Endometrium (tissue), 2 donors: ENCODE data around the gene CASP5.
"Not testable (repeated sequence)": the region's sequence is repeated elsewhere in the genome, so short reads cannot be mapped to it uniquely, and the experiment has no call there.

Experiments used
- FAIRE-seq: peaks from 2 replicates; lab custom pipeline; 2012; peaks lifted over from hg19 to GRCh38; lab: Jason Lieb, UNC
- donor health status: control.
- donor health status: control.

CASP5 gene

DNA sequence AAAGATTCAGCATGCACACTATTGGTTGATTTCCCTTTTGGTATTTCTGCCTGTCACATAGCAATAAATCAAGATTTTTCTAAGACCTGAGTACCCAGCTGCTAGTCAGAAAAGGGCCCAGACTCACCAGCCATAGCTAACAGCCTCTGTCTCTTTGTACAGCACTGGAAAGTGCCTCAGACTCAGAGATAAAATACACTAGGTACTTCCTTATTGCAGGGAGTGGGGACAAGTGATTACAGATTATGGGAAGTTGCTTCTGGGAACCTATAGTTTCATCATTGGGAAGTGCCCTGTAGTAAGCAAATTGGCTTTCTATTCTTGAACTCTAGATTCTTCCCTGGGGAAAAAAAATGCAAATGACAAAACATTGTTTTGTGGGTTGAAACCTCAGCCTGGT is at the start of gene CASP5:
Gene CASP5 (minus strand): TSS at position 166 of the 400 bp plus-strand sequence. CDS start 32 bp downstream, at position 134.
- no peak for FAIRE-seq

DNA sequence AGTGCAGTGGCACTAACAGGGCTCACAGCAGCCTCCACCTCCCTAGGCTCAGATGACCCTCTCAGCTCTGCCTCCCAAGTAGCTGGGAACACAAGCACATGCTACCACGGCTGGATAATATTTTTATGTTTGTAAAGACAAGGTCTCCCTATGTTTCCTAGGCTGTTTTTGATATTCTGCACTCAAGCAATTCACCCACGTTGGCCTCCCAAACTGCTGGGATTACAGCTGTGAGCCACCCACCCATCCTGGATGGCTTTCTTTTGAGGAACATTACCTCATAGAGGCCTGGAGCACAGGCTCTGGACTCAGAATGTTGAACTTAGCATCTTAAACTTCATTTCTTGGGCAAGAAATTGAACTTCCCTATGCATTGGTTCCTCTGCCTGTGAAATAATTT is 49.1 kb upstream of the CASP5 start:
- FAIRE-seq = not testable (repeated sequence)

DNA sequence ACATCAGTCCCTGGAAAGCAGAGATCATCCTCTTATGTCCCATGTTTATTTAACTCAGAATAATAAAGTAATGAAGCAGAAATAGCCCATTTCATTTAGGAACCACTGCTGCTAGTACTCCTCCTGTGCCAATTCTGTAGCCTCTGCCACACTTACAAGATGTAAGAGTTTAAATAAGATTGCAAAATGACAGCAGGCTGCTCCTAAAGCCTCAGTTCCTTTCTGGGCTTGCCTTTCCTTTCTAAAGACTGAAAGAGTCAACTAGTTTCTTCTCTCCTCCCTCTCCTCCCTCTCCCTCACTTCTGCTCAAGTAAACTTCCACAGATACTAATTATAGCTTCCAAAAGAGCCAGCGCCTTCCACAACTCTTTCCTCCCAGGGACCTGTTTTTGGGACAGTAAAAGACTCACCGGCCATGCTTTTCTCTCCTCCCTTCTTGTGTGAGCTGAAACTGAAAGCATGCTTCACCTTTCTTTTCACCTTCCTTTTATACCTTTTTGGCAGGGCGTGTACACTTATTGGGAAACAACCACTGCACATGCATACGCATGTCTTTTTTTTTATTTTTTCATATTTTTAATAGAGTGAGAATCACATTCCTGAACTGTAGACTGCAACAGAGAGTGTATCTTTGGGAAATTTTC is 48.2 kb upstream of the CASP5 start:
- no peak for FAIRE-seq

DNA sequence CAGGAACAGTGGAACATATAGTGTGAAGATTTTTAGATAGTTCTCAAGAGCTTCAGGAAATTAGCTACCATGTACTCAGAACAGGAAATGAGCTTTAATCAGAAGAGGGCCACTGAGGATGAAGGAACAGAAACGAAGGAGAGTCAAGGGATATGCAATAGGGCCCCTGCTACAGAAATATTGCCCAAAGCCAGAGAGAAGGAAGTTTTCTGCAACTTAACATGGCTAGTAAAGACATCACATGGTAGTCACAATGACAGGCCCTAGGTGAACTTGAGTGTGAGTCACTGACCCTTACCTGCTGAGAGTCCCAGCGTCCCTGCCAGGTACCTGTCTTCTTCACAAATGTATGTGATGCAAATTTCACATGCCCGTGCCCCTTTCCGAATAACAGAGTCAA is 47.3 kb upstream of the CASP5 start:
- FAIRE-seq = no peak

DNA sequence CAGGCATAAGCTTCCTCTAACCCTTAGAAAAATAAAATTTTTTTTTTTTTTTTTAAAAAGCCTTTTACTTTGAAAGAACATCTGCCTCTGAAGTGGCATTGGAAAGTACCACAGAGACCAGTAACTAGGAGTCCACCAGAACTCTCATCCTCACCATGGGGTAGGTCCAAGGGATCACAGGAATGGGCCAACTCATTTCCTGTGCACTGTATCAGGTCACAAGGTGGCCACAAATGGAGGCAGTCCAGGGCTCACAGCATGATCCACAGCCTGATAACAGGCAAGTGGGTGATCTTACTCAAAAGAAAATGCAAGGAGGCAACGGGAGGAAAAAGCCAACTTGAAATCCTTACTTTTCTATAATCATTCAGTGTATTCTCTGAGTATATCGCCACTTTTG is 46.8 kb upstream of the CASP5 start:
- FAIRE-seq = not testable (repeated sequence)

DNA sequence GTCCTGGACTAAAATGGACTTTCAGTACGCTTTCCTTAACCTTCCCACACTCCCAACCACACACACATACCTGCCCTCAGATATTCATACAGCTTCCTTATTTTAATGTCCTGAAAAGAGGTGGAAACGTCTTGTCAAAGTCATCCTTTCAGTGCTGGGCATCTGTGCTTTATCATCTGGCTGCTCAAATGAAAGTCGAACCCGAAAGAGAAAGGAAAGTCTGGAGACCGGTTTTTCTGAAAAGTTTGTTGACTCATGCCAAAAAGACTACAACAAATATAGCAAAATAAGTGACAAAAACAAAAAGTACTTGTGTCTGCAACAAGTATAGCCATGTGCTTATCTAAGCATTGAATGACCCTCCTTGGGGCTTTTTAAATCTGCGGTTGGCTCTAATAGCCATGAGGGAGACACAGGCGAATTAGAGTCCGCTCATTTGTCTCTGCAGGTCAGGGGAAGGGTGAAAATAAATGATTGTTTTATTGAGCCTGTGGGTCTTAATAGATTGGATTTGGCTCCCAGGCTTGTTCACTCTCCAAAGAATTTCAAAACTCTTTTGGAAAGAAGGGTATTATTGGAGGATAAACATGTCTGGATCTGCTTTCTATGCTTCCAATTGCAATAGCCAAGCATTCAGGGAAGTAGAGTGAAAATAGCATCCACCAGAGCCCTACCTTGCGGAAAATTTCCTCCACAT is 40.4 kb upstream of the CASP5 start:
- not testable (repeated sequence) for FAIRE-seq

DNA sequence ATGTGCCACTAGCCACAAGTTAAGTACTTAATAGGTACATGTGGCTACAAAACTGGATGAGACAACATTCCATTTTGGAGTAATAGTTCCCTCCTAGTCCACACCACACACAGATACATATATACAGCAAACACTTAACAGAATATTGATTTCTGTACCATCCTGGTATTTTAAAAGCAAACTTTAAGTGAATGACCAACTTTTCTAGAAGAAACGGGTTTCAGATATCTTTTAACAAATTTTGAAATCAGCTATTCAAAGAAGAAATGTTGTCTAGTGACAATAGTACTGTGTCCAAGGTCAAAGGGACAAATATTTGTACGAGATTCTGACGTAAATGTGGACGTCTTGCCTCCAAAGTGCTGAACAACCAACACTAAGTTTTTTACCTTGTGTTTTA is 34.5 kb upstream of the CASP5 start:
- no peak for FAIRE-seq

DNA sequence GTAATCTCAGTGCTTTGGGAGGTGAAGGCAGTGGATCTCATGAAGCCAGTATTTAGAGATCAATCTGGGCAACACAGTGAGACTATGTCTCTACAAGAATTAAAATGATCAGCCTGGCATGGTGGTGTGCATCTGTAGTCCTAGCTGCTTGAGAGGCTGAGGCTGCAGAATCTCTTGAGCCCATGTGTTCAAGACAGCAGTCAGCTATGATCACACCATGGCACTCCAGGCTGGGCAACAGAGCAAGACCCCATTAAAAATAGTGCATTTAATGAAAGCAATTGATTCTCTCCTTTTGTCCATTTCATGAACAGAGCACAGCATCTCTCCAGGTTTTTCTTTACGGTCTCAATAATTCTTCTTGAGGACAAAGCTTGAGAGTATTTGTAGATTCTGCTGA is 33.5 kb upstream of the CASP5 start:
- FAIRE-seq = no peak

DNA sequence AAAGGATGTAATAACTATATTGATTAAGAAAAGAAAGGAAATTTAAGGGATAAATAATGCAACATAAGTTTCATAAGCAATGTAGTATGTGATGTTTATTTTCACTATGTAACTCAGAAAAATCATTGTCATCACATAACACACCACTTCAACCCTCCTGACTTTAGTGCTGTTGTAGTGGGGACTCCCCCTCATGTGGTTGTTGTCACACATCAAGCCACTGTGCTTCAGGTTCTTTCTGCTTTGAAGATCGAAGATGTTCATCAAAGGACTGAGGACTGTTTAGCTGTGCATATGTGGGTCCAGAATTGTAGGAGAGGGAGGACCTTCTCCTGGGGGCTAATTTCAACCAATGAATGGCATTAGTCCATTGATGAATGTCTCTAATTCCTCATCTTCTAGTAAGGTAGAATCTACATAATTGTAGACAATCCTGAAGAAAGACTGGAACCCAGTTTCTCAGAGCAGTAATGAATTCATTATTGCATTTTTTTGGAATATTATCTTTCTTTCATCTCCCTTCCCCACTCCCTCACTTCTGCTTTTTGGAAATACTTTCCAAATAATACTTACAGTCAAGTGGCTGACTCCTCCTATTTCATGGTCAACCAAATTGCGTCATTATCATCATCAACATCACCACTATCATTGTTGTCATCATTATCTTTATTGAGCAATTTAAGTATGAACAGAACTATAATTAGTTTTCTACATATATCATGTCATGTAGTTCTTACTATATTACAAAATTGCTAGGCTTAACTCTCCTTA is 31.9 kb upstream of the CASP5 start:
- no peak for FAIRE-seq

DNA sequence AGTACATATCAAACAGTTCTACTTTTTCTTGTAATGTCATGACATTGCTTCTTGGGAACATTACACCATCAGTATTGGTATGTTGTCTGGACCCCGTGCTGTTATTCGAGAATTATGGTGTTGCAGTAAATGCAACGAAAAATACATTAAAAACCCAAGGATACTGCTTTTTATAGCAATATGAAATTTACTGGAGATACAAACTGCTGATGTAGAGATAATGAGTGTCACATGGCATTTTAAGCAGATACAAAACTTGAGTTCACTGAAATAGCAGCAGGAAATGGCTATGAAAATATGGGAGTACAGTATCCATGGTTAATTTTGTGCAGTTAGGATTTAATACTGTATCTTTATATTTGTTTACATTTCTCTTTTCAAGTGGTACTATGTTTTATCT is 29.5 kb upstream of the CASP5 start:
- no peak for FAIRE-seq

DNA sequence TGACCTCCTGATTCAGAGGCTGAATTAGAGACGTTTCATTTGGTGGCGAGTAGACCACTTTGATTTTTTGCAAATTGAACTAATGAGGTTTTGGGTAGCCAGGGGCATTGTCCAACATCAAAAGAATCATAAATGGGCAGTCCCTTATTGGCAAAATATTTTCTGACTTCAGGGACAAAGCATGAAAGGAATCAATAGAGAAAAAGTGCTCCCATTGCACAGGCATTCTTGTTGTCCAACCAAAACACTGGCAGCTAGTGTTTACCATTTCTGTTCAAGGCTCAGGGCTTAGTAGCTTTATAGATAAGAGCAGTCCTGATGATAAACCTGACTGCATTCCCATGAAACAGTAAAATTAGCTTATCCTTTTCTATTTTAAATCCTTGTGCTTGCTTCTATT is 28.6 kb upstream of the CASP5 start:
- no peak for FAIRE-seq

DNA sequence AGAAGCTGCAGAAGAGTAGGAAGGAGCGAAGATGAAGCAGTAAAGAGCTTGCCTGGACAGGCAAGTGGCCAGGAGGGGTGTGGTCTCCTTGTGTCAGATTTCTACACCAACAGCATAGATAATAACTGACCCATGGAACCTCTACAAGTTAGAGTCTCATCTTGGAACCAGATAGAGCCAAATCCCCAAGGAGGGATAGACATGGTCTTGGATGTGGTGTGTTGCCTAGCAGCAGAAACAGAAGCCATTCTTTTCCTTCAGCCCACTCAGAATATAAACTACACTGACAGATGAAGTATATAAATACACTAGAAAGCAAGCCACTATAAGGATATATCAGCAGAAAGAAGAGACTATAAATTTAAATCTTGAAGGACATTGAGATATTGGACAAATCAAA is 26.5 kb upstream of the CASP5 start:
- no peak for FAIRE-seq

DNA sequence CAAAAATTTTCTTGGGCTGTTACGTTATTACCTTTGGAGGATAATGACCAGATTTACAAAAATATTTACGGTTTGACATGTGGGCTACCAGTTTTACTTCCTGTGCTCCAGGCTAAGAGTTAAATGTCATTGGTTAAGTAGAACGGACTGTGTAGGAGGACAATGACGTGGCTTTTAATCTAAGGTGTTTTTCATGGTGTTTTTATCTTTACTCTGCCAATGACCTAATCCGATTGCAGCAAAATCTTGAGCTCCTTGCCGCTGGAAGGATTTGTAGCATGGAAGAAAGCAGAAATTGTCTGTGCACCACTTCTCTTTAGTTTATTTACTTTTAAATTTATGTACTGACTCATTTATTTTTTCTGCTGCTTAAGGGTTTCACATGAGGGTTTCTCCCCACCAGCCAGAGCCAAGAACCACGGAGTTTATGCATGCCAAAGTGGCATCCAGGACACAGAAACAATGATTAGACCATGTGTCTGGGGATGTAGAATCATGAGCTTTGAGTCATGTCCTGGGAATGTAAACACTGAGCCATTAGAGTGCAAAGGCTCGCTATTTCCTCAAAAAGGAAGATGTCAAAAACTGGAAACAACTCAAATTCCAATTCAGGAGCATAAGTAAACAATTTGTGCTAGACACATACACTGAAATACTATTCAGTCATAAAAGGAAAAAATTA is 24.1 kb upstream of the CASP5 start:
- FAIRE-seq = peak; percentile 97

DNA sequence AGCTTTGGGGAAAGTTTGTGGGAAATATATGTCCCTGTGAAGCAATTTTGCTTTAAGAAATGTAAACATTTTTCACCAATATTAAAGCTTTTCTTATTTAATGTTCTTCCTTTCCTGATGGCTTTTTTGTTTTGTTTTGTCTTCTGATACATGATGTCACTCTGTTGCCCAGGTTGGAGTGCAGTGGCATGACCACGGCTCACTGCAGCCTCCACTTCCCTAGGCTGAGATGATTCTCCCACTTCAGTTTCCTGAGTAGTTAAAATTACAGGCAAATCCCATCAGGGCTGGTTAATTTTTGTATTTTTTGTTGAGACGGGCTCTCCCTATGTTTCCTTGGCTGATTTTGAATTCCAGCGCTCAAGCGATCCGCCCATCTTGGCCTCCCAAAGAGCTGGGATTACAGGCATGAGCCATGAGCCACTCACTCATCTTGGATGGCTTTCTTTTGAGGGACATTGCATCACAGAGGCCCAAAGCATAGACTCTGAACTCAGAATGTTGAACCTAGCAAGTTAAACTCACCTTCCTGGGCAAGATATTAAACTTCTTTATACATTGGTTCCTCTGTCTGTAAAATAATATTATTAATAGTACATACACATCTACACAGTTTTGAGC is 22.8 kb upstream of the CASP5 start:
- FAIRE-seq = no peak

DNA sequence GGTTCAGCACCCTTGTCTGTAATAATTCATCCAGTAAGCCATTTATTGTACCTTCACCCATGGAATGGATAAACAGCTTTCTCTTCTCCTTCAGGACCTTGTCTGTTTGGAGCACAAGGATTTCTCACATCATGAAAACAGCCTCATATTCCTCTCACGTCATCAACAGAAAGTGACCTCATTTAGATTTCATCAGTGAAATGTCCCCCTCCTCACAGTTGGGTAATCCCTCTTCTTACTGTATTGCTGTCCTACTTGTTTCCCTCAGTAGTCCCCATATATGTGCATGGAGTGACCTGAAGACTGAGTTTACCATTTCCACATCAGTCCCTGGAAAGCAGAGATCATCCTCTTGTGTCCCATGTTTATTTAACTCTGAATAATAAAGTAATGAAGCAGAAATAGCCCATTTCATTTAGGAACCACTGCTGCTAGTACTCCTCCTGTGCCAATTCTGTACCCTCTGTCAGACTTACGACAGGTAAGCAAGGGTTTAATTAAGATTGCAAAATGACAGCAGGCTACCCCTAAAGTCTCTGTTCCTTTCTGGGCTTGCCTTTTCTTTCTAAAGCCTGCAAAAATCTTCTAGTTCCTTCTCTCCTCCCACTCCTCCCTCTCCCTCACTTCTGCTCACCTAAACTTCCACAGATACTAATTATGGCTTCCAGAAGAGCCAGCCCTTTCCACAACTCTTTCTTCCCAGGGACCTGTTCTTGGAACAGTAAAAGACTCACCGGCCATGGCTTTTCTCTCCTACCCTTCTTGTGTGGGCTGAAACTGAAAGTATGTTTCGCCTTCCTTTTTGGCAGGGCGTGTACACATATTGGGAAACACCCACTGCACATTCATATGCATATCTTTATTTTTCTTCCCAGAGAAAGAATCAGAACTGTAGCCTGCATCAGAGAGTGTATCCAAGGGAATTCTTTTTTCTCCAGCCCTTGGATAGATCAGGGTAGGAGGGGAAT is 21.9 kb upstream of the CASP5 start, which contains the start of gene CARD16:
Gene CARD16 (minus strand): TSS at position 779 of the 968 bp plus-strand sequence. CDS start 38 bp downstream, at position 741.
- peak; percentile 29 for FAIRE-seq

DNA sequence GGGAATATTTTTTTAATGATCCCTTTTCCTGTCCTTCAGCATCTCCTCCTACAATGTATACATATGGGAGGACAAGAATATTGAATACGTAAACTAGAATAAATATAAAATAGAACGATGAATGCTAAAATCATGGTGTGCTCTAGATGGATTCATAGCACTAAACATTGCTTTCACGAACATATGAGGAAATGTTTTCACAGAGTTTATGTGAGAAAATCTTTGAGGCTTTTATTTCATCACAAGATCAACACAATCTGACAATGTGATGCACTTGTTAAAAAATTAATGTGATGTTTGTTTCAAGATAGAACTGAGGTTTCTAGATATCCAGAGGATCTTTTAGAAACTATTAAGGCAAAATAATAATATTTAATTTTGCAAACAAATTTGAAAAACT is 19.2 kb upstream of the CASP5 start:
- no peak for FAIRE-seq

DNA sequence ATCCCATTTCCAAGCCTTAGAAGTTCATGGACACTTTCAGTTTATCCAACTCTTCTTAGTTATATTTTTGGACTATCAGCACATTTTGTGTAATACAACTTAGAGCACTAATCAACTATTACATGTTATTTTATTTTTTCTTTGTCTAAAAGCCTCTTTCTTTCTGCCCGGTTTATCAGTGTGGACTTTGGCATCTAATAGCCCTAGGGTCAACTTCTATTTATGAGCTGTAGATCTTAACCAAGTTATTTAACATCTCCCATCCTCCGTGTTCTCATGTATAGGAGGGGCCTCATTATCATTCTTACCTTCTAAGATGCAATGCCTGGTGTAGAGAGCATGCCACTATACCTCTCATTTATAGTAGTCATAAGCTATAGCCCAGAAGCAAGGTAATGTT is 17.7 kb upstream of the CASP5 start:
- FAIRE-seq = no peak

DNA sequence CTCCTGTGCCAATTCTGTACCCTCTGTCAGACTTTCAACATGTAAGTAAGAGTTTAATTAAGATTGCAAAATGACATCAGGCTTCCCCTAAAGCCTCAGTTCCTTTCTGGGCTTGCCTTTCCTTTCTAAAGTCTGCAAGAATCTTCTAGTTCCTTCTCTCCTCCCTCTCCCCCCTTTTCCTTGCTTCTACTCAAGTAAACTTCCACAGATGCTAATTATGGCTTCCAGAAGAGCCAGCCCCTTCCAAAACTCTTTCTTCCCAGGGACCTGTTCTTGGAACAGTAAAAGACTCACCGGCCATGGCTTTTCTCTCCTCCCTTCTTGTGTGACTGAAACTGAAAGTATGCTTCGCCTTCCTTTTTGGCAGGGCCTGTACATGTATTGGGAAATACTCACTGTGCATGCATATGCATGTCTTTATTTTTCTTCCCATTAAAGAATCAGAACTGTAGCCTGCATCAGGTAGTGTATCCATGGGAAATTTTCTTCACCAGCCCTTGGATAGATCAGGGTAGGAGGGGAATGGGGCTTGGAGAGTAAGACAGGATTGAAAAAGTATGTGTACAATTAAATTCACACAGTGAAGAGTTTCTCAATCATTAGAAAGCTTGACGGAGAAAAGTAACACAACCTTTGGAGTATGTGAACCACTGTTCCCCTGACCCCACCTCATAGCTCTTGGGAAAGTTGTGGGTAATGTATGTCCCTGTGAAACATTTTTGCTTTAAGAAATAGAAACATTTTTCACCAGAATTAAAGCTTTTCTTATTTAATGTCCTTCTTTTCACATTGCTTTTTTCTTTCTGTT is 12.0 kb upstream of the CASP5 start, which contains the start of gene CASP1:
Gene CASP1 (minus strand): TSS at position 332 of the 808 bp plus-strand sequence. CDS start 31 bp downstream, at position 301.
- FAIRE-seq = no peak

DNA sequence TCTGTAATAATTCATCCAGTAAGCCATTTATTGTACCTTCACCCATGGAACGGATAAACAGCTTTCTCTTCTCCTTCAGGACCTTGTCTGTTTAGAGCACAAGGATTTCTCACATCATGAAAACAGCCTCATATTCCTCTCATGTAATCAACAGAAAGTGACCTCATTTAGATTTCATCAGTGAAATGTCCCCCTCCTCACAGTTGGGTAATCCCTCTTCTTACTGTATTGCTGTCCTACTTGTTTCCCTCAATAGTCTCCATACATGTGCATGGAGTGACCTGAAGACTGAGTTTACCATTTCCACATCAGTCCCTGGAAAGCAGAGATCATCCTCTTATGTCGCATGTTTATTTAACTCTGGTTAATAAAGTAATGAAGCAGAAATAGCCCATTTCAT is 11.4 kb upstream of the CASP5 start:
- not testable (repeated sequence) for FAIRE-seq

DNA sequence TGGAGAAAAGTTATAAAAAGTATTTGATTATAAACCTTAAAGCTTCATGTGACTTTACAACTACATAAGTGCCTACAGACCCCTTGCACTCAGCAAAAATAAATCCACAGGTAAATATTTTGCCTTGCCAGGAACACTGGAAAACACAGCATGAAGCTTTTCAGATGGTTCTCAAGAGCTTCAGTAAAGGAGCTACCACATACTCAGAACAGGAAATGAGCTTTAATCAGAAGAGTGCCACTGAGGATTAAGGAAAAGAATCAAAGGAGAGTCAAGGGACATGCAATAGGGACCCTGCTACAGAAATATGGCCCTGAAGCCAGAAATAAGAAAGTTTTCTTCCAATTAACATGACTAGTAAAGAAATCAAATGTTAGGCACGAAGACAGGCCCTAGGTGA is 10.8 kb upstream of the CASP5 start:
- no peak for FAIRE-seq
